Transverse colon (tissue), 4 donors: ENCODE measurements around the gene GIGYF1. TPM values are rescaled to one million over a fixed set of nuclear protein-coding genes. Genes with fewer than 3 reads are reported as not detected.

Experiments
- DNase-seq: peaks from one replicate; pipeline ENCODE4 v3.0.0-alpha.2; 2019
- H3K27ac ChIP-seq, 4 donors: fragments of 200-600 bp; sonication (generic); 2 replicates each; pipeline ENCODE4 v1.5.1; 2016 to 2018; ENCODE audit warnings: inconsistent platforms in 4 of 4
- H3K27me3 ChIP-seq: fragments of 200-600 bp; sonication (generic); 2 replicates; pipeline ENCODE4 v1.5.1; 2017; ENCODE audit warnings: inconsistent platforms
- H3K36me3 ChIP-seq, 4 donors: fragments of 200-600 bp; sonication (generic); 2 replicates each; pipeline ENCODE4 v1.5.1; 2017 to 2019; ENCODE audit warnings: inconsistent platforms in 4 of 4
- H3K4me1 ChIP-seq, 4 donors: fragments of 200-600 bp; sonication (generic); 2 replicates each; pipeline ENCODE4 v1.5.1; 2017 to 2020; ENCODE audit warnings: inconsistent platforms in 4 of 4
- H3K4me3 ChIP-seq, 4 donors: fragments of 200-600 bp; sonication (generic); 1 replicate in 1 of 4; 2 replicates in 3 of 4; pipeline versions ENCODE4 v1.5.1 to v1.6.1; 2017 to 2019; ENCODE audit warnings: inconsistent platforms in 4 of 4
- H3K9me3 ChIP-seq, 2 donors: fragments of 200-600 bp; sonication (generic); 2 replicates each; pipeline ENCODE4 v1.5.1; 2017 to 2019; ENCODE audit warnings: inconsistent platforms in 2 of 2
- CTCF ChIP-seq, 5 experiments: fragments of 200-600 bp in 3 of 5; fragments of 450-650 bp in 2 of 5; sonication (generic) in 3 of 5; IDR thresholded peaks; 1 replicate in 2 of 5; 2 replicates in 3 of 5; pipeline ENCODE4 v1.5.1; 2016 to 2017; ENCODE audit warnings: antibody characterized with exemption in 5 of 5, inconsistent platforms in 3 of 5, mild to moderate bottlenecking in 2 of 5, moderate library complexity in 1 of 5
- EP300 ChIP-seq: sonication (generic); formaldehyde crosslinking; IDR thresholded peaks from one replicate; pipeline ENCODE4 v1.6.1; 2017; ENCODE audit warnings: antibody characterized with exemption, low read depth
- POLR2A ChIP-seq: fragments of 450-650 bp; IDR thresholded peaks from one replicate; pipeline ENCODE4 v1.6.1; 2016; ENCODE audit warnings: antibody characterized with exemption, mild to moderate bottlenecking, moderate library complexity
- POLR2AphosphoS5 ChIP-seq, 3 donors: sonication (generic); formaldehyde crosslinking; IDR thresholded peaks; one replicate each; pipeline ENCODE4 v1.6.1; 2016; ENCODE audit warnings: antibody characterized with exemption in 3 of 3
- WGBS, 2 donors: methylation state at CpG; one replicate each; pipeline ENCODE4 v1.1.5; 2018; ENCODE audit warnings: low coverage in 1 of 2; 5-methylcytosine and 5-hydroxymethylcytosine counted together
- in situ Hi-C, 4 donors: fragments of 200-750 bp; cut with MboI; loops; one replicate each; pipeline versions ENCODE4 v1.15.0 to v1.15.1; 2017; ENCODE audit warnings: low sequenced_read_pairs in 3 of 4, low pct_ligation_motif_present in 1 of 4, low pct_unique_long_range_greater_than_20kb in 1 of 4
- intact Hi-C: fragments of 100-400 bp; cut with DNase I; formaldehyde crosslinking; loops from one replicate; pipeline ENCODE4 v1.15.1; 2023; ENCODE audit warnings: low total_unique reads
- total RNA-seq, 4 donors: library from RNA; depleted of rRNA; stranded (reverse); fragments of >200 nt; gene quantifications; one replicate each; pipeline ENCODE4 v1.1.0, GENCODE V29; 2016

GIGYF1 gene
- total RNA-seq, 4 donors from 2014 or later, result 25.4 to 104 (median 51.8) TPM

- peaks cover 0 to 69% (median 25%) of the 10 kb centered on the region in 4 donors for H3K36me3 ChIP-seq
- WGBS, 2 donors, result 88% methylated on average over 28 of the region's 28 CpGs; no CpG with 5 or more reads in 1 of the 2 donors
- TF ChIP-seq POLR2AphosphoS5 (IDR thresholded peaks at IDR 0.05) (no peak), CTCF (IDR thresholded peaks at IDR 0.05) (no peak), EP300 (no peak), POLR2A (no peak)
- in situ Hi-C loops, result loop anchor here in 3 of 4 donors (25.0 kb wide), 2 partner anchors 96 to 221 kb away; partner anchors contain the start of genes SPACDR (in 2 of the 3), FBXO24 (in 1 of the 3) and LRCH4 (in 1 of the 3)
- DNase-seq, result no peak
- H3K4me3 ChIP-seq, result no peak overlapping the region
- H3K9me3 ChIP-seq, result no peaks in the 10 kb centered on the region
- intact Hi-C loops, result no loop called here
- peaks cover 0 to 7% (median 0%) of the 10 kb centered on the region in 4 donors for H3K4me1 ChIP-seq
- H3K27ac ChIP-seq, result no peak overlapping the region
- no peaks in the 10 kb centered on the region for H3K27me3 ChIP-seq
Observed at GRCh38 chr7:100682991-100683658, 10.9 kb downstream of the GIGYF1 start.

DNA sequence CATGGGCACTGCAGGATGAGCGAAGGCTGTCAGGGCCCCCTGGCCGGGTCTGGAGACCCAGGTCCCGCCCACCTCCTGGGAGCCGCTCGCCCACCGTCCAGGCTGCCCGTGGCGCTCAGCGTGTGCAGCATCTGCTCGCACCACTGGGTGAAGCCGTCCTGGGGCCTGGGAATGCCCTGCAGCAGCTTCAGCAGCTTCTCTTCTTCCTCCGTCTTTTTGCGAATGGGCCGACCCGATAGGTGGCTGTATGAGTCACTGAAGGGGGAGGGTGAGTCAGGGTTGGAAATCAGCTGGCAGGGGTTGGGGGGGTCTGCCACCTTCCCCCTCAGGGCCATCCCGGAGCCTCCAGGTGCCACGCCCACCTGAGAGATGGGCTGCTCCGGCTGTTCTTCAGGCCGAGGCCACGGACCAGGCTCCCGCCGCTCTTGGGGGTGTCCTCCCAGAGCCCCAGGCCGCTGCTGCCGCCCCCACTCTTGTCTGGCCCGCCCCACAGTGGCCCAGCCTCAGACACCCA is 11.8 kb downstream of the GIGYF1 start:
- H3K36me3 ChIP-seq, result peaks cover 0 to 67% (median 28%) of the 10 kb centered on the region in 4 donors
- no peak overlapping the region for H3K27ac ChIP-seq
- intact Hi-C loops, result no loop called here
- peaks cover 0 to 7% (median 0%) of the 10 kb centered on the region in 4 donors for H3K4me1 ChIP-seq
- no peak overlapping the region for H3K4me3 ChIP-seq
- no peaks in the 10 kb centered on the region for H3K9me3 ChIP-seq
- H3K27me3 ChIP-seq, result no peaks in the 10 kb centered on the region
- no peak for TF ChIP-seq EP300
- TF ChIP-seq CTCF (IDR thresholded peaks at IDR 0.05), result no peak
- TF ChIP-seq POLR2AphosphoS5 (IDR thresholded peaks at IDR 0.05), result no peak
- TF ChIP-seq POLR2A, result no peak
- 77% methylated on average over 13 of the region's 25 CpGs; no CpG with 5 or more reads in 1 of the 2 donors for WGBS, 2 donors
- in situ Hi-C loops, result loop anchor here in 3 of 4 donors (25.0 kb wide), 2 partner anchors 95 to 220 kb away; partner anchors contain the start of genes SPACDR (in 2 of the 3), FBXO24 (in 1 of the 3) and LRCH4 (in 1 of the 3)
- DNase-seq, result peak; percentile 8

- peaks cover 0 to 7% (median 0%) of the 10 kb centered on the region in 4 donors for H3K4me1 ChIP-seq
- in situ Hi-C loops (loop anchor here in 3 of 4 donors (25.0 kb wide), 2 partner anchors 94 to 219 kb away; partner anchors contain the start of genes SPACDR (in 2 of the 3), FBXO24 (in 1 of the 3) and LRCH4 (in 1 of the 3)), intact Hi-C loops (no loop called here)
- no peaks in the 10 kb centered on the region for H3K9me3 ChIP-seq
- H3K36me3 ChIP-seq, result peaks cover 0 to 67% (median 29%) of the 10 kb centered on the region in 4 donors
- no peak overlapping the region for H3K4me3 ChIP-seq
- WGBS, 2 donors, result 73 to 79% methylated on average over 12 to 29 of the region's 29 CpGs
- TF ChIP-seq POLR2AphosphoS5 (IDR thresholded peaks at IDR 0.05), result peak in 1 of 3 donors; percentile 8
- no peak for TF ChIP-seq EP300
- H3K27me3 ChIP-seq, result no peaks in the 10 kb centered on the region
- DNase-seq, result peak; percentile 6
- H3K27ac ChIP-seq, result no peak overlapping the region
Observed at GRCh38 chr7:100681491-100682227, 12.4 kb downstream of the GIGYF1 start.

GRCh38 chr7:100680576-100681271 is 13.3 kb downstream of the GIGYF1 start:
- H3K4me3 ChIP-seq, result no peak overlapping the region
- DNase-seq, result peak; percentile 11
- H3K9me3 ChIP-seq, result no peaks in the 10 kb centered on the region
- TF ChIP-seq POLR2AphosphoS5 (IDR thresholded peaks at IDR 0.05) (peak in 1 of 3 donors; percentile 35), CTCF (IDR thresholded peaks at IDR 0.05) (no peak)
- intact Hi-C loops (no loop called here), in situ Hi-C loops (loop anchor here in 3 of 4 donors (25.0 kb wide), 2 partner anchors 93 to 218 kb away; partner anchors contain the start of genes SPACDR (in 2 of the 3), FBXO24 (in 1 of the 3) and LRCH4 (in 1 of the 3))
- 88% methylated on average over 17 of the region's 18 CpGs; no CpG with 5 or more reads in 1 of the 2 donors for WGBS, 2 donors
- peak overlapping the region; percentile 21 to 75 (median 46) for H3K27ac ChIP-seq
- peaks cover 0 to 14% (median 6%) of the 10 kb centered on the region in 4 donors for H3K4me1 ChIP-seq
- H3K36me3 ChIP-seq, result peaks cover 0 to 59% (median 28%) of the 10 kb centered on the region in 4 donors
- H3K27me3 ChIP-seq, result no peaks in the 10 kb centered on the region
